Activated T-cell treated with anti-CD3 and anti-CD28 coated beads for 1 hour (primary cell): Measurements from ENCODE around the gene VCAN.

Source experiments
- DNase-seq: peaks from one replicate; pipeline ENCODE4 v3.0.0-alpha.2; 2020; ENCODE audit warnings: low read depth

VCAN gene

DNA sequence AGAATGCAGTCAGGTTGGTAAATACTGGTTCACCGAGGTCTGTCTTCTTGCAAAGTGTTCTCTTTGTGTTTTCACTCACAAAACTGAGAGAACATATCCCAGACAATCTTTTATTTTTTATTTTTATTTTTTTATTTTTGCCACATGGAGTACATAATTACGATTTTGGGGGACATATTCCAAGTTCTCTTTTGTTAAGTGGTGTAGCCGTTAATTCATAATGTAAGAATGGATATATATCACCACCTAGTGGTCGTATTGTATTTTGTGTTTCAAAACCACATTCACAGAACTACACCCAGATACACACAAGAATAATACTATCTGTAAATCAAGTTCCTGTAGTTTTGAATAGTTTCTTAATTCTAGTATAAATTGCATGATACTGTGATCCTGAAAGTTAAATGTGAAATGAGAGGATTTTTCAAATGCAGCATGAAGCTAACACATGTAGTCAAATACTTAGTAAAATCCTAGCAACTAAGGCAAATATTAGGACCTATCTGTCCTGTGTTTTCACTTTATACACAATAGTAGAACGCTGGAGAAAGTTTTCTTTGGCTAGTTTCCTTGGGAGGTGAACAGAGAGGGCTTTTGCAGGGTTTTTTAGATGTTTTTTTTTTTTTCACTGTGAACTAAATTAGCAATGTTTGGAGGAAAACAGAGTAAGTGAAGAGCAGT is 92.7 kb downstream of the VCAN start:
- DNase-seq, result no peak

DNA sequence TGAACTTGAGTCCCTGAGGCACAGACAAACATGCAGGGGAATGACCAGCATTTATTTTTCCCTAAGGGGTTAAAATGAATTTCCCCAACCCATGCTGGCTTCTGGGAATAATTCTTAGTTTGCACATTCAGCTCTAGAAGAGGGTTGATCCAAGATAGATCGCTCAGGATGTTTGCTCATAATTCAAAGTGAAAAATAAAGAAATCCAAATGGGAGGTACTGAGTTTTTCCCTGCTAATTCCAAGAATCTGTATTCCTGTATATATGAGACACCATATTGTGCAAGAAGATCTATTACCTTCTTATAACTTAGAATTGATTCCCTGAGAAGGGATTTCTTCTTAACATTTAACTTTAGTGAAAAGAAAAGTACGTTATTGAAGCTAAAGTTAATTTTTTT is 96.2 kb downstream of the VCAN start:
- DNase-seq, result no peak

DNA sequence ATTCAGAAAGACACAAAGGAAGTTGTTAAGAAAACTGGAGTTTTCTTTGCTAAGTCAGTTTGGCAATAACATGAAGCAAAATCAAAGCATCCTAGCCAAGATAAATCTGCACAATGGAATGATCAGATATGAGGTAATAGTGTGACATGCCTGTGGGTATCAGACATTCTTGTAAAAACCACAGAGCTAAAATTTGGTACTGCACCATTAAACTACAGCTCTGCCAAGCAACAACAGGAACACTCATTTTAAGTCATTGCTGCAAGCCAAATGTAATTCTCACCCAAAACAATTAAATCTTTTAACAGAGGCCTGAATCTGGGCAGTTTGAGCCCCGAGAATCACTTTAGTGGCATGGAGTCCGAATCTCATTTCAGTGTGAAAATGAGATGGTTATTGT is 96.6 kb downstream of the VCAN start:
- no peak for DNase-seq

DNA sequence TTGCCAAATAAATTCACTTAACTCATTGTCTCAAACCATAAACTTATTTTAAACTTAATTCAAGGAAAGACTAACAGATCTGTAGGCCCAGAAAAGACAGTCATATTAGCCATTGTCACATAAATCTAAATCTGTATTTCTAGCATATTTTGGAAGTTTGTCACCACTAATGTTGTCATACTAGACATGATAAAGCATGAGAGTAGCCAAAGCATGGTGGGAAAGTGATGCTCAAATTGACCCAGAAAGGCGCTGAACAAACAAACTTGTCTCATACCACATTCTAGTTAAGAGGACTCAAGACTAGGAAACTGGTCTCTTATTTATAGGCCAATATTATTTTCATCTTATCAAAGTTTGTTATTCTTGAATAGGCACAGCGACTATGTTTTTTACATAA is 99.4 kb downstream of the VCAN start:
- DNase-seq, result no peak

GRCh38 chr5:83572271-83572670 is 100.7 kb downstream of the VCAN start:
- no peak for DNase-seq

DNA sequence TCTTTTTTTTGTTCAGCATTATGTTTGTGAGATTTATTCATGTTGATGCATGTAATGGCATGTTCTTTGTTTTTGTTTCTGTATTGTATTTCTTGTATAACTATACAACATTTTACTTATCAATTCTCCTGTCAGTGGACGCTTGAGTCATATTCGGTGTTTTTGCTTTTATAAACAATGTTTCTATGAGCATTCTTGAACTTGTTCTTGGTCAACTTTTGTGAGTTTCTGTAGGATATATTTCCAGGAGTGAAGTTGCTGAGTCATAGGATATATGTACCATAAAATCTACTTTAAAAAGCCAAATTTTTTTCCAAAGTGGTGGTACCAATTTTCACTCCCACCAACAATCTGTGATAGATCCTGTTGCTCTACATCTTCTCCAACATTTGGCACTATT is 104.8 kb downstream of the VCAN start:
- DNase-seq, result no peak

- no peak for DNase-seq
Observed at GRCh38 chr5:83577036-83577636, 105.6 kb downstream of the VCAN start.

- no peak for DNase-seq
Observed at GRCh38 chr5:83583859-83584258, 112.3 kb downstream of the VCAN start.

DNA sequence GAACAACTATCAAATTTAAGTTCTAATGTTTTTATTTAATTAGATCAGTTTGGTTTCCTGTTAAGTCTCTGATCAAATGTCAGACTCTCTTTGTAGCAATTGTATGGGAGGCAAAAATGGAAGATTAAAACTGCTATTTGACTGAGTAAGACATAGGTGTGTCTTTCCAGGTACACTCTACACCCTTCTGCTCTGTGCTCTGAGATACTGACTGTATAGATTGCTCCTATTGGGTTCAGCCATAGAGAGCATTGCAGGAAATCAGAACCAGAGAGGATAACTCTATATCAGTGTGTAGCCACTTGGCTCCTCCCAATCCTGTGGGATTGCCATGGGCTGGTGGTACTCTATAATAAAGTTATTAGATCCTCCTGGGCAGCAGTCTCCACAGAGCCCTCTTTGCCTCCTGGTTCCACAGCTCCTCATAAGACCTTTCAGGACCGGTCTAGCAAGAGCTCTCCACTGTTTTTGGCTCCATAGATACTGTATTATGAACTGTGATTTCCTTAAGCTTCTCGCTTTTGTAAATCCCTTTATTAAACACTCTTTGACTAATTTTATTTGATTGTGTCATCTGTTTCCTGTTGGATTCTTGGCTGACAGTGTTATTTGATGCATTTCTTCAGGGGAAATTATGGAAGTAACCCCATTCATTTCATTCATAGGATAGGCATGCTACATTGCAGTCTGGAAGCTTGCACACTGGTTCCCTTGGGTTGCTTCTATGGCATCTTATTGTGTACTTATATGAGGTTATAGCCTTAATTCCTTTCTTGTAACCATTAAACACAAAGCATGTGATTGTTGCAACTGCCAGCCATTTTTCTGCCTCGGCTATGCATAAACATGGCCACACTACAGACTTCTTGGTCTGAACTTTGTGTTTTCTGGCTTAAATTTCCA is 115.6 kb downstream of the VCAN start:
- no peak for DNase-seq

GRCh38 chr5:83589786-83590185 is 118.2 kb downstream of the VCAN start:
- no peak for DNase-seq

DNA sequence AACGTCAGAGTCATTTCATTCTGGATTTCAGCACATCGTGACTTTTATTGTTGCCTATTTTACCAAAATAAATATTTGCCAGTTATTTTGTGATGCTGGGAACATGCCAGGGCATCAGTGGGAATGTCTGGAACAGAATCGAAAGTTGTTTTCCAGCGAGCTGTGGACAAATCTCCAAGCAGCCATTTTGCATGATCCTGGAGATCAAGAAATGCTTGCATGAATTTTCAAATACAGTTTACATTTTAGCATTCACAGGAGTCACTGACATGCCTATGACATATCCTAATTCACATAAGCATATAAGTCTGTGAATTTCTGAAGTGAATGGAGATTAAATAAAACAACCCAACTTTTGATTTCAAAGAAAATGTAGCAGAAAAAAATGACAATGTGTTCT is 119.4 kb downstream of the VCAN start:
- DNase-seq, result no peak

GRCh38 chr5:83595217-83595616 is 123.7 kb downstream of the VCAN start:
- no peak for DNase-seq

GRCh38 chr5:83608122-83608521 is 136.6 kb downstream of the VCAN start:
- no peak for DNase-seq

GRCh38 chr5:83614841-83615240 is 143.3 kb downstream of the VCAN start:
- no peak for DNase-seq

DNA sequence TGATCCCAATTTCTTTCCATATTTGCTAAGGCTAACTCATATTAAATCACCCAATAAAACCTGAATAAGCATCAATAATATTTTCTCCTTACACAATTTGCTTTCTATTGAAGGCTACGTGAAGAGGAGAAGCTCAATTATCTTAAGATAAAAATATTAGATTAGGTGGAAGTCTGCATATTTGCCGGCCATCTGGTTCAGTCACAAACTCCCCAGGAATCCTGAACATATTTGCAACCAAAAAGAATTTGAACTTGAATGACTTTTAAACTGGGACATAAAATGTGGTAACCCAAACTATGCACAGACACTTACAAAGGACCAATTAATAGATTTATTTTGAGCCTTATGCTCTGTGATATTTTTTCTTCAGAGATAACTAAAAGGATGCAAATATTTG is 156.8 kb downstream of the VCAN start:
- no peak for DNase-seq
